ENCODE results near the gene FMNL3.

The FMNL3 gene

DNA sequence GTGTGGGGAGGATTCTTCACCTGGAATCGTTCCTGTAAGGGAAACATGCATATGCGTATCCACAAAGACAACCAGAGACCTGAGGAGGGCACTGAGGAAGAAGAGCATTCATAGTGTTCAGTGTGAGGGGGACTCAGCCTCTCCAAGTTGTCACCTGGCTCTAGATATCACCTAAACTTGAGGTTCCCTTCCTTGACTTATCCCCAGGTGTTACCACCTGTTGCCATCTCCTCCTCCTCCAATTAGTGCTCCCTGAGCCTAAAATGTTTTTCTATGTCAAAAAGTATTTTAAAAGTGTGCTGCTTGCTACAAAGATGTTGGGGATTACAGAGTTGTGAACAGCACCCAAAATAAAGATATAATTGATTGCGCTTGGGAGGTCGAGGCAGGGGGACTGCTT lies 41.0 kb downstream of the FMNL3 start:
- ChIA-PET POLR2A (no interaction called here), CTCF (interaction anchor here (1.1 to 7.5 kb wide), 7 partner anchors 9 to 42 kb away, joined by 3 to 71 read pairs (median 4); partner anchors contain the start of gene FMNL3)
- no peak overlapping the region for H3K4me3 ChIP-seq (ENCODE audit: low read depth, low read length)
- TF ChIP-seq, protein P1, sequence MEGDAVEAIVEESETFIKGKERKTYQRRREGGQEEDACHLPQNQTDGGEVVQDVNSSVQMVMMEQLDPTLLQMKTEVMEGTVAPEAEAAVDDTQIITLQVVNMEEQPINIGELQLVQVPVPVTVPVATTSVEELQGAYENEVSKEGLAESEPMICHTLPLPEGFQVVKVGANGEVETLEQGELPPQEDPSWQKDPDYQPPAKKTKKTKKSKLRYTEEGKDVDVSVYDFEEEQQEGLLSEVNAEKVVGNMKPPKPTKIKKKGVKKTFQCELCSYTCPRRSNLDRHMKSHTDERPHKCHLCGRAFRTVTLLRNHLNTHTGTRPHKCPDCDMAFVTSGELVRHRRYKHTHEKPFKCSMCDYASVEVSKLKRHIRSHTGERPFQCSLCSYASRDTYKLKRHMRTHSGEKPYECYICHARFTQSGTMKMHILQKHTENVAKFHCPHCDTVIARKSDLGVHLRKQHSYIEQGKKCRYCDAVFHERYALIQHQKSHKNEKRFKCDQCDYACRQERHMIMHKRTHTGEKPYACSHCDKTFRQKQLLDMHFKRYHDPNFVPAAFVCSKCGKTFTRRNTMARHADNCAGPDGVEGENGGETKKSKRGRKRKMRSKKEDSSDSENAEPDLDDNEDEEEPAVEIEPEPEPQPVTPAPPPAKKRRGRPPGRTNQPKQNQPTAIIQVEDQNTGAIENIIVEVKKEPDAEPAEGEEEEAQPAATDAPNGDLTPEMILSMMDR (IDR thresholded peaks at IDR 0.05; ENCODE audit: insufficient read depth, low read length, missing control alignments) = no peak
- no peak for DNase-seq (ENCODE audit: low read depth, low spot score)

DNA sequence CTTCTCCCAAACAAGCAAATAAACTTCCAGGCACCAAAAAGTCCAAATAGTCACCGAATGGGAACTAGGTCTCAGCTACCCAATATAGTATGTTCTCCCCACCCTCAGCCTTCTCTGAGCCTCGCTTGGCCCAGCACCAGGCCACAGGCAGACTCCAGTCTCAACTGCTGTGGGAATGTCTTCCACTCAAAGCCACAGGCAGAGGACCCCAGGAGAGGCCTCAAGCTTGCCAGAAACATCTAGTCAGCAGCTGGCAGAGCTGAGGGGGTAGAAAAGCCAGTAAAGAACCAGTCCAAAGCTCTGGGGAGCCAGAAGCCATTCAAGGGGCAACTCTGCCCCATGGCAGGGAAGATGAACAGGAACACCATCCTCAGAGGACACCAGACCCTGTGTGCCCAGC lies 41.8 kb downstream of the FMNL3 start:
- TF ChIP-seq, protein P1 (IDR thresholded peaks at IDR 0.05; ENCODE audit: insufficient read depth, low read length, missing control alignments) = no peak
- ChIA-PET POLR2A (interaction anchor here (0.5 kb wide), 1 partner anchor 38 kb away, joined by 3 read pairs; no protein-coding TSS in a partner anchor), CTCF (interaction anchor here (0.9 to 7.5 kb wide), 8 partner anchors 9 to 76 kb away, joined by 3 to 71 read pairs (median 4); partner anchors contain the start of genes FMNL3 and TMBIM6)
- no peak overlapping the region for H3K4me3 ChIP-seq (ENCODE audit: low read depth, low read length)
- no peak for DNase-seq (ENCODE audit: low read depth, low spot score)

- DNase-seq (ENCODE audit: low read depth, low spot score) = no peak
- H3K4me3 ChIP-seq (ENCODE audit: low read depth, low read length) = no peak overlapping the region
- ChIA-PET POLR2A (interaction anchor here (0.5 kb wide), 1 partner anchor 39 kb away, joined by 3 read pairs; no protein-coding TSS in a partner anchor), CTCF (interaction anchor here (0.8 to 7.5 kb wide), 12 partner anchors 8 to 97 kb away, joined by 3 to 71 read pairs (median 4); partner anchors contain the start of genes FMNL3 and TMBIM6)
- TF ChIP-seq, protein P1 (IDR thresholded peaks at IDR 0.05; ENCODE audit: insufficient read depth, low read length, missing control alignments) = no peak
These were observed 42.5 kb downstream of the FMNL3 start for GRCh38 chr12:49664591-49665239.

DNA sequence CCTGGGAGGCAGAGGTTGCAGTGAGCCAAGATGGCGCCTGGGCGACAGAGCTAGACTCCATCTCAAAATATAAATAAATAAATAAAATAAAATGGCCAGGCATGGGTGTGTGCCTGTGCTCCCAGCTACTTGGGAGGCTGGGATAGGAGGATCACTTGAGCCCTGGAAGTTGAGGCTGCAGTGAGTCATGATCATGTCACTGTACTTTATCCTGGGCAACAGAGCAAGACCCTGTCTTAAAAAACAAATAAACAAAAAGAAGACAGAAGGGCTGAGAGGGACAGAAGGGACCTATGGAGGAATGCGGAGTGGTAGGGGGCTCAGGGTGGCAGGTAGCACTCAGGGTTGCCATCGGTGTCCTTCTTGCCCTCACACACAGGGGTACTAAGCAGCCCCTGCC lies 43.0 kb downstream of the FMNL3 start:
- ChIA-PET POLR2A (interaction anchor here (0.6 to 1.0 kb wide), 2 partner anchors 16 to 77 kb away, joined by 3 read pairs; partner anchors contain the start of gene TMBIM6), CTCF (interaction anchor here (0.8 to 7.5 kb wide), 10 partner anchors 9 to 98 kb away, joined by 3 to 71 read pairs (median 9); partner anchors contain the start of genes FMNL3 and TMBIM6)
- no peak overlapping the region for H3K4me3 ChIP-seq (ENCODE audit: low read depth, low read length)
- TF ChIP-seq, protein P1 (IDR thresholded peaks at IDR 0.05; ENCODE audit: insufficient read depth, low read length, missing control alignments) = no peak
- DNase-seq (ENCODE audit: low read depth, low spot score) = no peak

DNA sequence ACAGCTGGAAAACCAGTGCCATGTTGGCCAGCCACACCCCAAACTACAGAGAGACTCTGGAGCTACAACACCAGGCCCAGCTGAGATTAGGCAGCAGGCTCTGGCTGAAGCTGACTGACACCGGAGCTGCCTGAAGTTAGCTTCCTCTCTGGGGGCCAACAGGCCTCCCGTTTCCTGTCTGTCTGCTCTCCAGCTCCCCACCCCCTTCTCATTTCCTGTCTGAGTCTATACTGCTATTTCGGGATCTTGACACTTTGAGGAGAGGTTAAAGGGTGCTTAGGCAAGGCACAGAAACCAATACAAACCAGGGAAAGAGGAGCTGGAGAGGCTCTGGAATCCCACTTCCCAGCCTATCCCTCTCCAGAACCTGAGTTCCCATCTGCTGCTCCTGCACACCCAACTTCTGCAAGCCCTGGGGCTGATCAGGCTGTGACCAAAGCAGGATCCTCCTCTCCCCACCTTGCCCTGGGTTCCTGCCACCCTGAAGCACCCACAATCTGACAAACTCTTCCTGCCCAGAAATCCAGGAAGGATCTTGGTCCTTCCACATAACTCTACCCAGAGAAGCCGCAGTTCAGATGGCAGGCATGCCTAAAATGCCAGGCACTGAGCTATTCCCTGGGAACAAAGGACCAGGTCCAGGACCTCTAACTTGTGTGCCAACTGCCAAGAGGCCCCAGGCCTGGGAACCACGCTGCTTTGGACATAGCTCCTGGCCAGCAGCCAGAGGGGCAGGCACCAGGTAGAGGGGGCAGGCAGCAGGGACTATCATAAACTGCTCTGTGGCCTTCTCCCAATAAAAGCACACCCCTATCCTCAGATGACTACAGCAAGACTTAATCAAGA lies 44.0 kb downstream of the FMNL3 start:
- POLR2A ChIA-PET = interaction anchor here (0.6 to 1.6 kb wide), 8 partner anchors 8 to 78 kb away, joined by 3 to 9 read pairs (median 3); partner anchors contain the start of gene TMBIM6
- TF ChIP-seq, protein P1 (IDR thresholded peaks at IDR 0.05; ENCODE audit: insufficient read depth, low read length, missing control alignments) = no peak
- no peak for DNase-seq (ENCODE audit: low read depth, low spot score)
- CTCF ChIA-PET = interaction anchor here (0.7 to 7.5 kb wide), 14 partner anchors 9 to 110 kb away, joined by 3 to 71 read pairs (median 6); partner anchors contain the start of genes FMNL3 and TMBIM6
- H3K4me3 ChIP-seq (ENCODE audit: low read depth, low read length) = no peak overlapping the region
